NCI-H146 treated with DMSO at 0.1 percent for 48 hours (cell line): ENCODE results near the gene TMEM273.

Experiments
- DNase-seq: peaks from one replicate; lab custom pipeline; 2025; ENCODE audit not compliant: unreplicated experiment; lab: John Stamatoyannopoulos, UW

The TMEM273 gene

GRCh38 chr10:49117376-49118070 lies 70.7 kb downstream of the TMEM273 start:
- no peak for DNase-seq

- DNase-seq: no peak
Observed at GRCh38 chr10:49116509-49117375, 71.4 kb downstream of the TMEM273 start.

- no peak for DNase-seq
Observed at GRCh38 chr10:49115796-49116508, 72.2 kb downstream of the TMEM273 start.

GRCh38 chr10:49115015-49115795 lies 73.0 kb downstream of the TMEM273 start, which contains the start of gene VSTM4:
TSS of gene VSTM4 (minus strand) at chr10:49115522. CDS start at chr10:49115485, 37 bp downstream.
- DNase-seq: no peak

- DNase-seq: no peak
Observed at GRCh38 chr10:49114718-49115014, 73.5 kb downstream of the TMEM273 start.

GRCh38 chr10:49113741-49114141 lies 74.5 kb downstream of the TMEM273 start:
- no peak for DNase-seq

GRCh38 chr10:49112851-49113250 lies 75.3 kb downstream of the TMEM273 start:
- DNase-seq: no peak

GRCh38 chr10:49112098-49112497 lies 76.1 kb downstream of the TMEM273 start:
- DNase-seq: no peak

GRCh38 chr10:49111320-49111698 lies 76.9 kb downstream of the TMEM273 start:
- no peak for DNase-seq

GRCh38 chr10:49110684-49111319 lies 77.4 kb downstream of the TMEM273 start:
- no peak for DNase-seq

- DNase-seq: no peak
Observed at GRCh38 chr10:49109669-49110340, 78.4 kb downstream of the TMEM273 start.

GRCh38 chr10:49108656-49109055 lies 79.5 kb downstream of the TMEM273 start:
- no peak for DNase-seq

GRCh38 chr10:49107887-49108267 lies 80.3 kb downstream of the TMEM273 start:
- no peak for DNase-seq

- no peak for DNase-seq
Observed at GRCh38 chr10:49107111-49107886, 80.9 kb downstream of the TMEM273 start.

- no peak for DNase-seq
Observed at GRCh38 chr10:49106451-49106850, 81.7 kb downstream of the TMEM273 start.

GRCh38 chr10:49105076-49105475 lies 83.1 kb downstream of the TMEM273 start:
- DNase-seq: no peak
